Thyroid gland (tissue), 4 donors: ENCODE data around the gene ZNF641. TPM values are rescaled to one million over a fixed set of nuclear protein-coding genes. Genes with fewer than 3 reads are reported as not detected.

Source experiments
- DNase-seq, 2 donors: peaks; one replicate each; pipeline ENCODE4 v3.0.0-alpha.2; 2019
- H3K27ac ChIP-seq, 3 donors: fragments of 200-600 bp; sonication (generic); 1 replicate in 2 of 3; 2 replicates in 1 of 3; pipeline ENCODE4 v1.5.1; 2016 to 2019; ENCODE audit warnings: mild to moderate bottlenecking in 1 of 3, moderate library complexity in 1 of 3
- H3K27me3 ChIP-seq: fragments of 200-600 bp; sonication (generic); one replicate; pipeline ENCODE4 v1.5.1; 2019
- H3K36me3 ChIP-seq, 2 donors: fragments of 200-600 bp; sonication (generic); one replicate each; pipeline ENCODE4 v1.5.1; 2016 to 2019
- H3K4me1 ChIP-seq, 2 donors: fragments of 200-600 bp; sonication (generic); one replicate each; pipeline ENCODE4 v1.5.1; 2017 to 2019
- H3K4me3 ChIP-seq, 3 donors: fragments of 200-600 bp; sonication (generic); replicated peaks in 1 of 3; 1 replicate in 2 of 3; 2 replicates in 1 of 3; pipeline ENCODE4 v1.5.1; 2016; ENCODE audit warnings: mild to moderate bottlenecking in 1 of 3
- H3K9me3 ChIP-seq: fragments of 200-600 bp; sonication (generic); one replicate; pipeline ENCODE4 v1.5.1; 2017
- POLR2A ChIP-seq, 2 donors: fragments of 450-650 bp; IDR thresholded peaks; one replicate each; pipeline ENCODE4 v1.6.1; 2017; ENCODE audit warnings: antibody characterized with exemption in 2 of 2, mild to moderate bottlenecking in 2 of 2, moderate library complexity in 1 of 2
- WGBS, 2 donors: methylation state at CpG; one replicate each; pipeline ENCODE4 v1.1.5; 2017; 5-methylcytosine and 5-hydroxymethylcytosine counted together
- intact Hi-C: fragments of 100-400 bp; cut with DNase I; formaldehyde crosslinking; loops from one replicate; pipeline ENCODE4 v1.15.1; 2023
- total RNA-seq, 4 donors: library from RNA; depleted of rRNA; stranded (reverse); fragments of >200 nt; gene quantifications; one replicate each; pipeline ENCODE4 v1.2.3, GENCODE V29; 2016
- TF ChIP-seq, protein P1 (sequence below), 6 experiments: fragments of 200-600 bp in 3 of 6; fragments of 450-650 bp in 3 of 6; sonication (generic) in 3 of 6; IDR thresholded peaks; one replicate each; pipeline ENCODE4 v1.5.1; 2016 to 2019; ENCODE audit warnings: antibody characterized with exemption in 6 of 6, mild to moderate bottlenecking in 2 of 6, inconsistent platforms in 1 of 6, moderate library complexity in 1 of 6

Gene ZNF641
- total RNA-seq, 4 donors from 2014 or later: 19.1 to 119 (median 29.9) TPM

DNA sequence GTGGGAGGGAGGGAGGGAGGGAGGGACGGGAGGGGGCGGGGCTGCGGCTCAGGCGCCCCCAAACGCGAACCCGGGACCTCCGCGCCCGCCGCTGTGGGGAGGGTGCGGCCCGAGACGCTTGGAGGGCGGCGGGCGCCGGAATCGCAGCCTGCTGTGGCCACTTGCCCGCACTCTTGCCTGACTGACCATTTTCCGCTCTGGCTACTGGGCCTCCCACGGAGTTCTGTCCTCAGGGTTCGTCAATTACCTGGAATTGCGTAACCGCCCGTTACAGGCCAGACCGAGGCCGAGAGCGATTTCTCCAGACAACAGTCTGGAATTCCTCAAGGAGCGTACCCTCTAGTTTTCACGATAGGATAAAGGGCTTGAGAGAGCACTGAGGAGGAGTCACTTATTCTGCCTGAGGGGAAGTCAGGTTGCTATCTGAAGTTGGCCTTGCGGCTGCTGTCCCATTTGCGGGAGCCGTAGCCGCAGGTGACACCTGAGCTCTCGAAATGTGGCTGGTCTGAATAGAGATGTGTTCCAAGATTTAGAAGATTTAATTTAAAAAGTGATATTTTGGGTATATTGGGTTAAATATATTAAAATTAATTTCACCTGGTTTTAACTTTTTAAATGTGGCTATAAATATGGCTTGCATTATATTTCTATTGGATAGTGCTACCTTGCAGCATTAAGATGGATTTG, 446 bp upstream of the ZNF641 start:
- peak overlapping the region; percentile 1 to 79 (median 31) for H3K4me3 ChIP-seq
- intact Hi-C loops: loop anchor here (10.0 kb wide), 1 partner anchor 166 kb away; the partner anchor contains the start of gene CCDC184
- H3K4me1 ChIP-seq: peaks cover 6 to 22% of the 10 kb centered on the region in 2 donors
- no peaks in the 10 kb centered on the region for H3K9me3 ChIP-seq
- 3 to 4% methylated on average over 18 to 23 of the region's 36 CpGs for WGBS, 2 donors
- H3K27me3 ChIP-seq: no peaks in the 10 kb centered on the region
- peak; percentile 82 for DNase-seq
- H3K36me3 ChIP-seq: peaks cover 11 to 18% of the 10 kb centered on the region in 2 donors
- no peak for TF ChIP-seq POLR2A (IDR thresholded peaks at IDR 0.05)
- TF ChIP-seq, protein P1, sequence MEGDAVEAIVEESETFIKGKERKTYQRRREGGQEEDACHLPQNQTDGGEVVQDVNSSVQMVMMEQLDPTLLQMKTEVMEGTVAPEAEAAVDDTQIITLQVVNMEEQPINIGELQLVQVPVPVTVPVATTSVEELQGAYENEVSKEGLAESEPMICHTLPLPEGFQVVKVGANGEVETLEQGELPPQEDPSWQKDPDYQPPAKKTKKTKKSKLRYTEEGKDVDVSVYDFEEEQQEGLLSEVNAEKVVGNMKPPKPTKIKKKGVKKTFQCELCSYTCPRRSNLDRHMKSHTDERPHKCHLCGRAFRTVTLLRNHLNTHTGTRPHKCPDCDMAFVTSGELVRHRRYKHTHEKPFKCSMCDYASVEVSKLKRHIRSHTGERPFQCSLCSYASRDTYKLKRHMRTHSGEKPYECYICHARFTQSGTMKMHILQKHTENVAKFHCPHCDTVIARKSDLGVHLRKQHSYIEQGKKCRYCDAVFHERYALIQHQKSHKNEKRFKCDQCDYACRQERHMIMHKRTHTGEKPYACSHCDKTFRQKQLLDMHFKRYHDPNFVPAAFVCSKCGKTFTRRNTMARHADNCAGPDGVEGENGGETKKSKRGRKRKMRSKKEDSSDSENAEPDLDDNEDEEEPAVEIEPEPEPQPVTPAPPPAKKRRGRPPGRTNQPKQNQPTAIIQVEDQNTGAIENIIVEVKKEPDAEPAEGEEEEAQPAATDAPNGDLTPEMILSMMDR (IDR thresholded peaks at IDR 0.05): no peak
- peak overlapping the region; percentile 94 to 97 (median 94) for H3K27ac ChIP-seq

DNA sequence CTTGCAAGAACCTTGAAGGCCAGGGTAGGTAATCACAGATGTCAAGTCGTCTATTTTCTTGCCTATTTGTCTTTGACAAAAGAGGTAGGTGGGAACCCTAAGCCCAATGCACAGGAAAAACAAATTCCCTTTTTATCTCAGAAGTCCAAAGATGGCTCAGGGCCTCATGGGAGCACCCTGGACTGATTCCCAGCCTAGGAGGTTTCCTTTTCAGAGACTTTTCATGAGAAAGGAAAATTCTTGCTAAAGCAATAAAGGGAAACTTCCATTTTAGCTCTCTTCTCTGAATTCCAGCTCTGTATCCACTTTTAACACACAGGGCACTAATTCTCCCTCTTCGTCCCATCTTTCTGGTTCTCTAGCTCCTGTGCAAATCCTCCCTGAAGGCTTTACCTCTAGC, 1.2 kb downstream of the ZNF641 start:
- intact Hi-C loops: no loop called here
- no peak for DNase-seq
- TF ChIP-seq, protein P1 (IDR thresholded peaks at IDR 0.05): no peak
- Histone ChIP-seq H3K36me3 (peaks cover 19 to 35% of the 10 kb centered on the region in 2 donors), H3K9me3 (no peaks in the 10 kb centered on the region), H3K4me1 (peaks cover 6 to 22% of the 10 kb centered on the region in 2 donors), H3K27ac (peak overlapping the region; percentile 94 to 97 (median 94)), H3K27me3 (no peaks in the 10 kb centered on the region), H3K4me3 (peak overlapping the region in 1 of 3 donors; percentile 79)
- 40 to 50% methylated on average over 2 of the region's 2 CpGs for WGBS, 2 donors

GRCh38 chr12:48342980-48343379, 7.7 kb downstream of the ZNF641 start:
- no peaks in the 10 kb centered on the region for H3K27me3 ChIP-seq
- 99% methylated on average over 8 of the region's 8 CpGs for WGBS, 2 donors
- no peak overlapping the region for H3K27ac ChIP-seq
- H3K4me3 ChIP-seq: no peak overlapping the region
- no peak for DNase-seq
- intact Hi-C loops: no loop called here
- peaks cover 35 to 53% of the 10 kb centered on the region in 2 donors for H3K36me3 ChIP-seq
- H3K9me3 ChIP-seq: no peaks in the 10 kb centered on the region
- TF ChIP-seq, protein P1 (IDR thresholded peaks at IDR 0.05): no peak
- no peak for TF ChIP-seq POLR2A (IDR thresholded peaks at IDR 0.05)
- no peaks in the 10 kb centered on the region for H3K4me1 ChIP-seq

DNA sequence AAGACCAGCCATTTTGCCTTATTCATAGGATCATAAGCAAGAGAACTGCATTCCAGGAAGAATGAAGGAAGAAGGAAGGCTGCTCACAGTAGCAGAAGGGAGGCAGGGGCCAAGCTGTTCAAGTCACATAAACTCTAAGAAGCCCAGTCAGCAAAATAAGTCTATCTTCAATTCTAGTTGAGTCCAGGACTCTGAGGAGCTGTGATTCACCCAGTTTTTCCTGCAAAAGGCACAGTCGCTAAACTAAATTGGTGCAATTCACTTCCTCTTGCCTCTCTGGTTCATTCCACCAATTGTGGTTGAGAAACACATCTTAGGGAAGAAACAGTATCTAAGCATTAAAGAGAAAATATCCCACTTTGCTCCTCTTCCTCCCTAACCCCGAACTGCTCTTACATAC, 9.8 kb downstream of the ZNF641 start:
- H3K27ac ChIP-seq: no peak overlapping the region
- H3K9me3 ChIP-seq: no peaks in the 10 kb centered on the region
- intact Hi-C loops: no loop called here
- no peak for DNase-seq
- TF ChIP-seq POLR2A (IDR thresholded peaks at IDR 0.05): no peak
- TF ChIP-seq, protein P1 (IDR thresholded peaks at IDR 0.05): no peak
- H3K36me3 ChIP-seq: peaks cover 23 to 33% of the 10 kb centered on the region in 2 donors
- peaks cover 0 to under 1% of the 10 kb centered on the region in 2 donors for H3K4me1 ChIP-seq
- H3K4me3 ChIP-seq: no peak overlapping the region
- 89 to 90% methylated on average over 2 of the region's 2 CpGs for WGBS, 2 donors
- no peaks in the 10 kb centered on the region for H3K27me3 ChIP-seq

DNA sequence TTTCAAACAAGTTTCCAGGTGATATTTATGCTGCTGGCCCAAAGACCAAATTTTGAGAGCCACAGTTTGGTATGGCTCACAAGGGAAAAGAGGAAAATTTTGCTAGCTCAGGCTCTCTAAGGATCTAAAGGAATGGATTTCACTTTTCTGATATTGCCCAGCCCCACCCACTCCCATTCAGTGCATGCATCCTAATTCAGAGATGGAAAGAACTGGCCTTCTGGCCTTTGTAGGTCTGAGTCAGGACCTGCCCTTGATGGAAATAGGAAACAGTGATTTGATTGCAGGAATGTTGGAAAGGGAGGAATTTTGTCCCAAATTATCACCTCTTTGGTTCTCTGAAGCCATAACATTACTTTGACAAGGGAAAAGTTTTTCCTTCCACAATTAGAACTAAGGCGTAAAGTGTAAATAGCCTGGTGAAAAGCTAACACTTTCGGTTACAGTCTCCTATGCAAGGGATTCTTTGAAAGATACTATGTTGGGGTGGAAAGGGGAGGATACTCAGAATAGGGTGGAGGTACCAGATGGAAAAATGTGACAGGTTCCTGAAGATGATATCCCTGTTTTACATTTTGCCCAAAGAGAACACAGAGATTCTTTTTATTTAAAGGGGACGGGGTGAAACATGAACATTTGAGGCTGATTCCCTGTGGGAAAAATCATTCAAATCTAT, 11.1 kb downstream of the ZNF641 start:
- intact Hi-C loops: no loop called here
- WGBS, 2 donors: 93 to 94% methylated on average over 3 of the region's 3 CpGs

More for the DNA sequence above, 11.1 kb downstream of the ZNF641 start:
- TF ChIP-seq POLR2A (IDR thresholded peaks at IDR 0.05): no peak
- TF ChIP-seq, protein P1 (IDR thresholded peaks at IDR 0.05): no peak
- H3K4me3 ChIP-seq: no peak overlapping the region
- peaks cover 16 to 19% of the 10 kb centered on the region in 2 donors for H3K36me3 ChIP-seq
- DNase-seq: no peak
- H3K27me3 ChIP-seq: no peaks in the 10 kb centered on the region
- H3K27ac ChIP-seq: no peak overlapping the region
- peaks cover 0 to 4% of the 10 kb centered on the region in 2 donors for H3K4me1 ChIP-seq
- H3K9me3 ChIP-seq: no peaks in the 10 kb centered on the region
